EH (cell line): Measurements from ENCODE around the gene IQUB.
"Not testable (repeated sequence)": the region's sequence is repeated elsewhere in the genome, so short reads cannot be mapped to it uniquely, and the experiment has no call there.

ENCODE experiments used
- DNase-seq: peaks from one replicate; pipeline ENCODE4 v3.0.0-alpha.2; 2015; ENCODE audit warnings: low read depth

Gene IQUB

GRCh38 chr7:123539871-123540270 is 5.5 kb upstream of the IQUB start:
- DNase-seq, result no peak

- DNase-seq, result peak; percentile 36
These were observed 4.5 kb upstream of the IQUB start for GRCh38 chr7:123538897-123539296.

- peak; percentile 91 for DNase-seq
These were observed 3.9 kb upstream of the IQUB start for GRCh38 chr7:123538189-123538714.

- peak; percentile 40 for DNase-seq
These were observed 2.7 kb upstream of the IQUB start for GRCh38 chr7:123537026-123537642.

- no peak for DNase-seq
These were observed 1.1 kb upstream of the IQUB start for GRCh38 chr7:123535517-123535916.

- DNase-seq, result no peak
These were observed 439 bp downstream of the IQUB start for GRCh38 chr7:123533929-123534382.

- DNase-seq, result no peak
These were observed 860 bp downstream of the IQUB start for GRCh38 chr7:123533553-123533917.

DNA sequence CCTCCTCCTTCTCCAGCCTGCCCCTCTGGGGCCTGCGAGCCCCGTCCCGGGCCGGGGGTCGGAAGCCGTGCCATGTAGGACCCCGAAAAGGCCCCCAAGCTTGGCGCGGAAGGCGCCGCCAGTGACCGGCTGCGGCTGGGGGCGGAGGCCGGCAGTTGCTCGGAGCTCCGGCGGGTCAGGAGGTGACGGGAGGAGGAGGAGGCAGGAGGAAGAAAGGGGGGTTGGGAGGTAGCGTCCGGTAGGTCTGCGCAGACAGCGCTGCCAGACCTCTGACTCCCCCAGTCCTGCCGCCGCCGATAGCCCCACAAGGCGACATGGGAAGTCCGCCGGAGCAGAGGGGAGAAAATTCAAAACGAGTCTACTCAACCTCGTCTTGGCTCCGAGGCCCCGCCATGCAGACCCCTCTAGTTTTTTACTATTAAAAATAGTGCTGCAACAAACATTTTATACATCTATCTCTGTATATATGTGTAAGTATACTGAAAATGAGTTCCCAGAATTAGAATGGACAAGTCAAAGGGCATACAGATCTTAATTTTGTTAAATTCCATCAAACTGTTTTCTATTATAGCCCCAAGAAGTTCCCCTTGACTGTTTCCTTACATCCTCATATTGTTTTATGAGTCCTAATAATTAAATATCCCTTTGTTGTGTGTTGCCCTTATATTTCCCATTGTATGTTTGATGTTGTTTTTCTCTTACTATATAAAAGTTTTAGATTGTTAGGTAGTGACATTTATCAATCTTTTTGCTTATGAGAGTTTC is 1.4 kb downstream of the IQUB start:
- DNase-seq, result peak; percentile 47

GRCh38 chr7:123532343-123532742 is 2.1 kb downstream of the IQUB start:
- not testable (repeated sequence) for DNase-seq

DNA sequence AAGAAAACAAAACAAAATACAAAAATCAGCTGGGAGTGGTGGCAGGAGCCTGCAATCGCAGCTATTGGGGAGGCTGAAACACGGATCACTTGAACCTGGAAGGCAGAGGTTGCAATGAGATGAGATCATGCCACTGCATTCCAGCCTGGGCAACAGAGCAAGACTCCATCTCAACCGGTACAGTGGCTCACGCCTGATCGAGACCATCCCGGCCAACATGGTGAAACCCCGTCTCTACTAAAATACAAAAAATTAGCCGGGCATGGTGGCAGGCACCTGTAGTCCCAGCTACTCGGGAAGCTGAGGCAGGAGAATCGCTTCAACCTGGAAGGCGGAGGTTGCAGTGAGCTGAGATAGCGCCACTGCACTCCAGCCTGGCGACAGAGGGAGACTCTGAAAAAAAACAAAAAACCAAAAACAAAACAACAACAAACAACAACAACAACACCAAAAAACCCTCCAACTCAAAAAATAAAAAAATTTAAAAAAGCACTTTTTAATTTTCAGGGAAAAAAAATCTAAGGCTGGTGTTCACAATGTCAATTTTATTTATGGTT is 4.3 kb downstream of the IQUB start:
- DNase-seq, result not testable (repeated sequence)

DNA sequence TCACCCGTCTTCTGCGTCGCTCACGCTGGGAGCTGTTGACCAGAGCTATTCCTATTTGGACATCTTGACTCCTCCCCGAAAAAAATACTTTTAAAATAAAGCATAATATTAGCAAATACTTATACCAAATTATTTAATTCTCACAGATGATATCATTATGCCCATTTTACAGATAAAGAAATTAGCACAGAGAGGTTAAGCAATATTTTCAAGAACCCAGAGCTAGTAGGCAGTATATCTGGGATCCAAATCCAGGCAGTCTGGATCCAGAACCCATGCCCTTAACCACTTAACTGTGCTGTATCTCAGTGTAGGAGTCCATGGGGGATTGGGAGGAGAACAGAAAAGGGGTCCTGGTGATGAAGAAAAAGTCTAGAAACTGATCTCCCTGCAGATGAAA is 6.1 kb downstream of the IQUB start:
- no peak for DNase-seq

- DNase-seq, result not testable (repeated sequence)
These were observed 6.6 kb downstream of the IQUB start for GRCh38 chr7:123527712-123528225.

DNA sequence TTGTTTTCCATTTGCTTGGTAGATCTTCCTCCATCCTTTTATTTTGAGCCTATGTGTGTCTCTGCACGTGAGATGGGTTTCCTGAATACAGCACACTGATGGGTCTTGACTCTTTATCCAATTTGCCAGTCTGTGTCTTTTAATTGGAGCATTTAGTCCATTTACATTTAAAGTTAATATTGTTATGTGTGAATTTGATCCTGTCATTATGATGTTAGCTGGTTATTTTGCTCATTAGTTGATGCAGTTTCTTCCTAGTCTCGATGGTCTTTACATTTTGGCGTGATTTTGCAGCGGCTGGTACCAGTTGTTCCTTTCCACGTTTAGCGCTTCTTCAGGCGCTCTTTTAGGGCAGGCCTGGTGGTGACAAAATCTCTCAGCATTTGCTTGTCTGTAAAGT is 7.9 kb downstream of the IQUB start:
- not testable (repeated sequence) for DNase-seq

GRCh38 chr7:123522066-123522465 is 12.3 kb downstream of the IQUB start:
- no peak for DNase-seq

DNA sequence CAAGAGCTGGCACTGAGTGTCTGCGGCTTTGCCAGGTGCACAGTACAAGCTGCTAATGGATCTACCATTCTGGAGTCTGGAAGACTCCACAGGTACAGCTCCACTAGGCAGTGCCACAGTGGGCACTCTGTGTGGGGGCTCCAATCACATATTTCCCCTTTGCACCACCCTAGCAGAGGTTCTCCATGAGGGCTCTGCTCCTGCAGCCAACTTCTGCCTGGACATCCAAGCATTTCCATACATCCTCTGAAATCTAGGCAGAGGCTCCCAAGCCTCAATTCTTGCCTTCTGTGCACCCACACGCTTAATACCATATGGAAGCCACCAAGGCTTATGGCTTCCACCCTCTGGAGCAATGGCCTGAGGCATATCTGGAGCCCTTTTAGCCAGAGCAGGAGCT is 29.2 kb downstream of the IQUB start:
- DNase-seq, result no peak

DNA sequence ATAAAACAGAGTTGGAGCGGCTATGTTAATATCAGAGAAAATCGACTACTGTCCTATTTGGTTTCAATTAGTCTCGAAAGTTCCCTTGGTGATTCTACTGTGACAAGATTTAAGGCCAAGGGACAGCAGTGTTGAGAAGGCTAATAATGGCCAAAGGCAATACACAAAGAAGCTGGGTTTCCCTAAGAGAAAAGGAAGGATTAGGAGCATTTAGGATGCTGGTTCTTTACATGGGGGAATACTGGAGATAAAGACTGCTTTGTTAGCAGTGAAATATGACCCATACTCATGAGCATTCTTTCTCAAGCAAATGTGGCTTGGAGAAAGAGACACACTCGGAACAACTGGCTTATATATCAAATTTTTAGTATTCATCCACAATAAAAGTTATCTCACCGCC is 32.2 kb downstream of the IQUB start:
- no peak for DNase-seq

DNA sequence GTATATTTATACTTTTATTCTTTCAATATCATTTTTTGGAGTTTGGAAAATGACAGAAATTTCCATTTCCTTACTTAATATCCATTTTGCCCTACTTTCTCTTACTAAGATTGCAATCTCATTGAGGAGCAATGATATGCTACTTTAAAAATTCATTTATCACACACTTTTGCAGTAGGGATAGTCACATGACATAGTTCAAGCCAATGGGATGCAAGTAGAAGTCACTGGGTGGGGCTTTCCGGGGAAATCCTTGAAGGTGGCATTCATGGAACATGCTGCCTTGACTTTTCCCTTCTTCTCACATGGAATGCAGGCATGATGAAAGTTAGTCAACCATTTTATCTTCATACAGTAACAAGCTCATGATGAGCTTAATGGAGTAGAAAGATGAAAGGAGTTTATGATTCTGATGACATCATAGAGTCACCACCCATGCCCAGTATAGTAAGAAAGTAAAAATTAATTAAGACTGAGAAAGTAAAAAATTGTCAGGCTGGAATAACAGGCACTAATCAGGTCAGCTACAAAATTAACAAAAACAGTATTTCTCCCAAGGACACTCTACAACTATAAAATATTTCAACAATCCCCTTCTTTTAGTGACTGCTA is 33.4 kb downstream of the IQUB start:
- DNase-seq, result no peak

GRCh38 chr7:123499211-123499970 is 35.0 kb downstream of the IQUB start:
- no peak for DNase-seq

DNA sequence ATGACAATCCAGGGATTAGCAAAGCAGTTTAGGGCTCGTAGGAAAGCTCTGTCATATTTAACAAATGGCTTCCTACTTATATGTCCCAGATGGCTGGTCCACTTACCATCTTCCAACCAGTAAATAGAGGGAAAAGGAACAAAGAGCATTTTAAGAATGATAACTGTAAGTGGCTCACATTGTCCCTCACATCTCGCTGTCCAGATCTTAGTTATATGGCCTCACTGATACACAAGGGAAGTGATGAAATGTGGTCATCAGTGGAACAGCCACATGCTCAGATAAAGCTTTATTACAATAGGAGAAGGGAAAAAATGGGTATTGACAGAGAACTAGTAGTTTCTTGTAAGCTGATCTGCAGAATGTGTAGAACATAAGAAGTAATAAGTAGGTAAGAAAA is 35.8 kb downstream of the IQUB start:
- no peak for DNase-seq

DNA sequence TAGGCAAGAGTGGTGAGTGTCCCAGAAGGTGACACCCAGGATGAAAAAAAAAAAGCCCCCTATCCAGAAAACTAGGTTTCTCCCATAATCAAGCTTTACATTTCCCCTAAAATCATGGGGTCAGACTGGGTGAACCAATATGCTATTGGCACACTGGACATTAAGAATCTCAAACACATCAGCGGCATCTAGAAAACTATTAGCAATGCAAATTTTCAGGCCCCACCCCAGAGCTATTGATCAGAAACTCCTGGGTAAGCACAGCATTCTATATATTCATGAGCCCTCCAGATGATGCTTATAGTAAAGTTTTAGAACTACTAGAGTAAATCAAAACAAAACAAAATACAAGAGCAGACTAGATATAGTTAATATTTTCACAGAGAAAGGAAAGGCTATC is 36.4 kb downstream of the IQUB start:
- DNase-seq, result no peak

DNA sequence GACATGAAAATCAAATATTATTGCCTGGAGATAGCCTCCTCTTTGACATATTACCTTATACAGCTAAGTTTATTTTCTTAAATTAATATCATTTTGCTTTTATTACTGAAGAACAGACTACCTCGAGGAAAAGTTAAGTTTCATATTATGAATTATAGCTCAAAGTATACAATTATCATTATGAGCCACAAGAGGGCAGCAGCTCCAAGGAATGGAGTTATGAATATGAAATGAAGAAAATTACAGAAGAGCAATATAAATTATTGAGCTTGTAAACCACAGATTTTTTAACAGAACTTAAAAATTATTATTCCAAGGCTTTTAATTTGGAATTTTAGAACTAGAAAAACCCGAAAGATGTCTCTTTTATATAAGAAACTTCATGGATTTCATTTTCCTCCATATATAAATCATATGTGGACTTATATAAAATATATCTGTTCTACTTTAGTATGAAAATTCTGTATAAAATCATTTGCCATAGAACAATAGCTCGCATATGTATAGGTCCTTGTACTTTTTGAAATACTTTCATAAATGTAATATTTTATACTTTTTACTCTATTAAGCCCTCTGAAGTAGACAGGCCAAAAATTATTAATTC is 40.1 kb downstream of the IQUB start:
- DNase-seq, result peak; percentile 45
